ENCODE data around the gene CTNNA3.

CTNNA3 gene

DNA sequence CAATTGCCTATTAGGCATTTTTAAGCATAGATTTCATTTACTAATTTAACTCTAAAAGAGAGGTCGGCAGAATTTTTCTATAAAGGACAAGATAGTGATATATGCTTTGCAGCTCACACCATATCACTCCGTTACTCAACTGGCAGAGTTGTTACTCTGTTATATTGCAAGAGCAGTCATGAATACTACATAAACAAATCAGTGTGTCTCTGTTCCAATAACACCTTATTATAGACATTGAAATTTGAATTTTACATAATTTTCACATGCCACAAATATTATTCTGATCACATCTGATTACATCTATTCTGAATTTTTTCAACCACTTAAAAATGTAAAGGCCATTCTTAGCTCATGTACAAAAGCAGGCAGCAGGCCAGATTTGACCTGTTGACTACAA lies 1624.1 kb downstream of the CTNNA3 start:
- Histone ChIP-seq H3K9me3 (no peaks in the 10 kb centered on the region), H3K36me3 (no peaks in the 10 kb centered on the region), H3K27me3 (no peaks in the 10 kb centered on the region), H3K4me3 (ENCODE audit: low read depth, low read length) (no peak overlapping the region), H3K4me1 (no peaks in the 10 kb centered on the region)
- DNase-seq = no peak
- TF ChIP-seq, protein P1, sequence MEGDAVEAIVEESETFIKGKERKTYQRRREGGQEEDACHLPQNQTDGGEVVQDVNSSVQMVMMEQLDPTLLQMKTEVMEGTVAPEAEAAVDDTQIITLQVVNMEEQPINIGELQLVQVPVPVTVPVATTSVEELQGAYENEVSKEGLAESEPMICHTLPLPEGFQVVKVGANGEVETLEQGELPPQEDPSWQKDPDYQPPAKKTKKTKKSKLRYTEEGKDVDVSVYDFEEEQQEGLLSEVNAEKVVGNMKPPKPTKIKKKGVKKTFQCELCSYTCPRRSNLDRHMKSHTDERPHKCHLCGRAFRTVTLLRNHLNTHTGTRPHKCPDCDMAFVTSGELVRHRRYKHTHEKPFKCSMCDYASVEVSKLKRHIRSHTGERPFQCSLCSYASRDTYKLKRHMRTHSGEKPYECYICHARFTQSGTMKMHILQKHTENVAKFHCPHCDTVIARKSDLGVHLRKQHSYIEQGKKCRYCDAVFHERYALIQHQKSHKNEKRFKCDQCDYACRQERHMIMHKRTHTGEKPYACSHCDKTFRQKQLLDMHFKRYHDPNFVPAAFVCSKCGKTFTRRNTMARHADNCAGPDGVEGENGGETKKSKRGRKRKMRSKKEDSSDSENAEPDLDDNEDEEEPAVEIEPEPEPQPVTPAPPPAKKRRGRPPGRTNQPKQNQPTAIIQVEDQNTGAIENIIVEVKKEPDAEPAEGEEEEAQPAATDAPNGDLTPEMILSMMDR (IDR thresholded peaks at IDR 0.05; ENCODE audit: low read depth, low read length) = no peak

DNA sequence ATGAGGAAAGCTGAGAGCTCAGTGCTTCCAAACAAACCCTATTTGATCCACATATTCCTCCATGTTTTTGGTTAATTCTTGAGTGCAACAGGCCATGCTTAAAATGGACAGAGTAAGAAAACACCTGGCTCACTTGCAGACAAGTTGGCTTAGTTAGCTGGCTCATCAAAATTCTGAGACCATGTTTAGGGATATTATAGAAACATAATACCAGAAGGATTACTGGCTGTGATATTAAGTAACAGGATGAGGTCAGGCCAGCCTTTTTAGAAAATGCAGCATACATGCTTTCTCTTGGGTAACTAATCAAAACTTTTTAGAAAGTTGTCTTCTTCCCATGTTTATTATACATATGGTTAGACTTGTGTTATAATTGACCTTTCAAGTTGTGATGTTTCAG lies 1637.4 kb downstream of the CTNNA3 start:
- H3K4me3 ChIP-seq (ENCODE audit: low read depth, low read length) = no peak overlapping the region
- DNase-seq = no peak
- no peaks in the 10 kb centered on the region for H3K4me1 ChIP-seq
- no peaks in the 10 kb centered on the region for H3K9me3 ChIP-seq
- no peaks in the 10 kb centered on the region for H3K27me3 ChIP-seq
- TF ChIP-seq, protein P1 (IDR thresholded peaks at IDR 0.05; ENCODE audit: low read depth, low read length) = no peak
- H3K36me3 ChIP-seq = no peaks in the 10 kb centered on the region

DNA sequence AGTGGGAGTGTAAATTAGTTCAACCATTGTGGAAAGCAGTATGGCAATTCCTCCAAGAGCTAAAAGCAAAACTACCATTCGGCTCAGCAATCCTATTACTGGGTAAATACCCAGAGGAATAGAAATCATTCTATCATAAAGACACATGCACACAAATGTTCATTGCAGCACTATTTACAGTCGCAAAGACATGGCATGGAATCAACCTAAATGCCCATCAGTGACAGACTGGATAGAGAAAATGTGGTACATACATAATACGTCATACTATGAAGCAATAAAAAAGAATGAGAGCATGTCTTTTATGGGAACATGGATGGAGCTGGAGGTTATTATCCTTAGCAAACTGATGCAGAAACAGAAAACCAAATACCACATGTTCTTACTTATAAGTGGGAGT lies 1646.7 kb downstream of the CTNNA3 start:
- no peaks in the 10 kb centered on the region for H3K4me1 ChIP-seq
- H3K36me3 ChIP-seq = no peaks in the 10 kb centered on the region
- DNase-seq = no peak
- H3K27me3 ChIP-seq = no peaks in the 10 kb centered on the region
- TF ChIP-seq, protein P1 (IDR thresholded peaks at IDR 0.05; ENCODE audit: low read depth, low read length) = no peak
- no peaks in the 10 kb centered on the region for H3K9me3 ChIP-seq
- no peak overlapping the region for H3K4me3 ChIP-seq (ENCODE audit: low read depth, low read length)

DNA sequence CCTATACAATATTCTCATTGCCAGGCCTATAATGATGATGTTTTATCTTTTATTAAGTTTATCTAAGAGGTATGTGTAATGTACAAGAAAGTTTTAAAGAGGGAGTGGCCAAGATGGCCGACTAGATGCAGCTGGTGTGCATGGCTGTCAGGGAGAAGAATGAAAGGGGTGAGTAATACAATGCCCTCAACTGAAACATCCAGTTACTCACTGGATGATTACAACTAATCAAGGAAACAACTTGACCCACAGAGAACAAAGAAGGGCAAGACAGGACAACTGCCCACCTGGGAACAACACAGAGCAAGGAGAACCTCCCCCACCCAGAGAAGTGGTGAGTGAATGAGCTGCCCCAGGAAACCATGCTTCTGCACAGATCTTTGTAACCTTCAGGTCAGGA lies 1650.1 kb downstream of the CTNNA3 start:
- Histone ChIP-seq H3K4me1 (no peaks in the 10 kb centered on the region), H3K27me3 (no peaks in the 10 kb centered on the region), H3K4me3 (ENCODE audit: low read depth, low read length) (no peak overlapping the region), H3K9me3 (no peaks in the 10 kb centered on the region), H3K36me3 (no peaks in the 10 kb centered on the region)
- no peak for DNase-seq
- TF ChIP-seq, protein P1 (IDR thresholded peaks at IDR 0.05; ENCODE audit: low read depth, low read length) = no peak

DNA sequence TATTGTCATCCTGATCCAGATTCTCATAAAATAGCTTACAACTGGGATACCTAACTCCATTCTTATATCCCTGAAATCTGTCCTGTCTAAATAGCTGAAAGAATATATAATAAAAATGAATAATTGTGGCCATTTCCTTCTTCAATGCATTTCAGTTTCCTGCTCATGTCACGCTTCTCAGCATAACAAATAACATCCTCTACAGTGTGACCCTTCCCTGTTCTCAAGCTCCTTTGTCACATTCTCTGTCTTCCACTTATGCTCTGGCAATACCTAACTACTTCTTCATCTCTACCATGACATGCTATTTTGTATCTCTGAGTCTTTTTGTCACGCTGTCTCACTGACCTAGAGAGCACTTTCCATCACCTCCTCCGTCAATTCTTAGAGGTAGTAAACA lies 1654.2 kb downstream of the CTNNA3 start:
- TF ChIP-seq, protein P1 (IDR thresholded peaks at IDR 0.05; ENCODE audit: low read depth, low read length) = no peak
- Histone ChIP-seq H3K36me3 (no peaks in the 10 kb centered on the region), H3K9me3 (no peaks in the 10 kb centered on the region), H3K27me3 (no peaks in the 10 kb centered on the region), H3K4me1 (no peaks in the 10 kb centered on the region), H3K4me3 (ENCODE audit: low read depth, low read length) (no peak overlapping the region)
- DNase-seq = no peak

DNA sequence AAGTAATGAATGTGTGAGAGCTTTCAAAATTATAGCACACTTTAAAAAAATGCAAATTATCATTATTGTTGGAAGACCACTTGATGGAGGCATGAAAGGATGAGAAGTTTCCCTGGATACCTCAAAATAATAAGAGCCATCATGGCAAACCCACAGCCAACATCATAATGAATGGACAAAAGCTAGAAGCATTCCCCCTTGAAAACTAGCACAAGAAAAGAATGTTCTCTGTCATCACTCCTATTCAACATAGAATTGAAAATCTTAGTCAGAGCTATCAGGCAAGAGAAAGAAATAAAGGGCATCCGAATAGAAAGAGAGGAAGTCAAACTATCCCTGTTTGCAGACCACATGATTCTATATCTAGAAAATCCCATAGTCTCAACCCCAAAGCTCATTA lies 1657.4 kb downstream of the CTNNA3 start:
- no peaks in the 10 kb centered on the region for H3K4me1 ChIP-seq
- no peak overlapping the region for H3K4me3 ChIP-seq (ENCODE audit: low read depth, low read length)
- TF ChIP-seq, protein P1 (IDR thresholded peaks at IDR 0.05; ENCODE audit: low read depth, low read length) = no peak
- no peaks in the 10 kb centered on the region for H3K9me3 ChIP-seq
- H3K27me3 ChIP-seq = no peaks in the 10 kb centered on the region
- DNase-seq = no peak
- no peaks in the 10 kb centered on the region for H3K36me3 ChIP-seq

All from BE2C (cell line).